ENCODE data around the gene PLA1A.

- TF ChIP-seq CTCF (conservative IDR thresholded peaks at IDR 0.05 in 1 of 2, IDR thresholded peaks at IDR 0.05 in 1 of 2; ENCODE audit: extremely low read depth in 1 of 2, insufficient read depth in 1 of 2, low read depth in 1 of 2, low read length in 2 of 2) (no peak), EZH2 (IDR thresholded peaks at IDR 0.05; ENCODE audit: borderline replicate concordance, low read length) (no peak)
Measured at GRCh38 chr3:119635719-119636118, 38.0 kb downstream of the PLA1A start.

Measured in mammary epithelial cell (primary cell).